ENCODE measurements around the gene DIAPH3. TPM values are rescaled to one million over a fixed set of nuclear protein-coding genes. Genes with fewer than 3 reads are reported as not detected.

The DIAPH3 gene
- total RNA-seq, 2 donors from 2014 or later = 23.6 to 25.7 TPM

GRCh38 chr13:60075850-60076249 lies 87.9 kb downstream of the DIAPH3 start:
- H3K36me3 ChIP-seq (ENCODE audit: control insufficient read depth, insufficient read depth, low read length) = peaks cover 45% of the 10 kb centered on the region
- no peak overlapping the region for H3K27ac Mint-ChIP-seq
- H3K27me3 ChIP-seq (ENCODE audit: control insufficient read depth, insufficient read depth, low read length, poor library complexity, severe bottlenecking) = no peaks in the 10 kb centered on the region
- H3K4me3 ChIP-seq (ENCODE audit: low read length) = no peak overlapping the region
- DNase-seq = no peak
- no peak overlapping the region for H3K4me3 Mint-ChIP-seq
- peaks cover 4% of the 10 kb centered on the region for H3K4me1 ChIP-seq (ENCODE audit: control insufficient read depth, insufficient read depth, low read length)
- no peaks in the 10 kb centered on the region for H3K27me3 Mint-ChIP-seq (ENCODE audit: insufficient read depth)
- peaks cover 9% of the 10 kb centered on the region for H3K4me1 Mint-ChIP-seq
- no peak overlapping the region for H3K27ac ChIP-seq (ENCODE audit: low read depth, low read length)
- TF ChIP-seq, protein P1, sequence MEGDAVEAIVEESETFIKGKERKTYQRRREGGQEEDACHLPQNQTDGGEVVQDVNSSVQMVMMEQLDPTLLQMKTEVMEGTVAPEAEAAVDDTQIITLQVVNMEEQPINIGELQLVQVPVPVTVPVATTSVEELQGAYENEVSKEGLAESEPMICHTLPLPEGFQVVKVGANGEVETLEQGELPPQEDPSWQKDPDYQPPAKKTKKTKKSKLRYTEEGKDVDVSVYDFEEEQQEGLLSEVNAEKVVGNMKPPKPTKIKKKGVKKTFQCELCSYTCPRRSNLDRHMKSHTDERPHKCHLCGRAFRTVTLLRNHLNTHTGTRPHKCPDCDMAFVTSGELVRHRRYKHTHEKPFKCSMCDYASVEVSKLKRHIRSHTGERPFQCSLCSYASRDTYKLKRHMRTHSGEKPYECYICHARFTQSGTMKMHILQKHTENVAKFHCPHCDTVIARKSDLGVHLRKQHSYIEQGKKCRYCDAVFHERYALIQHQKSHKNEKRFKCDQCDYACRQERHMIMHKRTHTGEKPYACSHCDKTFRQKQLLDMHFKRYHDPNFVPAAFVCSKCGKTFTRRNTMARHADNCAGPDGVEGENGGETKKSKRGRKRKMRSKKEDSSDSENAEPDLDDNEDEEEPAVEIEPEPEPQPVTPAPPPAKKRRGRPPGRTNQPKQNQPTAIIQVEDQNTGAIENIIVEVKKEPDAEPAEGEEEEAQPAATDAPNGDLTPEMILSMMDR (conservative IDR thresholded peaks at IDR 0.05) = no peak
- H3K9ac ChIP-seq (ENCODE audit: extremely low read depth, low read length, poor library complexity, severe bottlenecking) = no peak overlapping the region
- no peaks in the 10 kb centered on the region for H3K9me3 ChIP-seq (ENCODE audit: control insufficient read depth, low read length)
- 80 to 97% methylated on average over 2 of the region's 2 CpGs for WGBS, 2 experiments (ENCODE audit: insufficient coverage in 1 of 2, insufficient read length in 1 of 2)
- no peaks in the 10 kb centered on the region for H3K36me3 Mint-ChIP-seq (ENCODE audit: low read depth)
- no peaks in the 10 kb centered on the region for H3K9me3 Mint-ChIP-seq

- Histone ChIP-seq H3K27ac (ENCODE audit: low read depth, low read length) (no peak overlapping the region), H3K4me3 (ENCODE audit: low read length) (no peak overlapping the region), H3K9me3 (ENCODE audit: control insufficient read depth, low read length) (peaks cover 10% of the 10 kb centered on the region), H3K36me3 (ENCODE audit: control insufficient read depth, insufficient read depth, low read length) (peaks cover 57% of the 10 kb centered on the region), H3K27me3 (ENCODE audit: control insufficient read depth, insufficient read depth, low read length, poor library complexity, severe bottlenecking) (no peaks in the 10 kb centered on the region), H3K4me1 (ENCODE audit: control insufficient read depth, insufficient read depth, low read length) (peaks cover 4% of the 10 kb centered on the region), H3K9ac (ENCODE audit: extremely low read depth, low read length, poor library complexity, severe bottlenecking) (no peak overlapping the region)
- Mint-ChIP-seq H3K4me1 (peaks cover 9% of the 10 kb centered on the region), H3K27me3 (ENCODE audit: insufficient read depth) (no peaks in the 10 kb centered on the region), H3K4me3 (no peak overlapping the region), H3K27ac (no peak overlapping the region), H3K9me3 (peaks cover 8% of the 10 kb centered on the region), H3K36me3 (ENCODE audit: low read depth) (peaks cover 3% of the 10 kb centered on the region)
- WGBS, 2 experiments (ENCODE audit: insufficient coverage in 1 of 2, insufficient read length in 1 of 2) = 100% methylated on average over 2 of the region's 2 CpGs; no CpG with 5 or more reads in 1 of the 2 experiments
- no peak for DNase-seq
- TF ChIP-seq, protein P1 (conservative IDR thresholded peaks at IDR 0.05) = no peak
Observed at GRCh38 chr13:60074397-60074796, 89.3 kb downstream of the DIAPH3 start.

GRCh38 chr13:60066226-60066625 lies 97.5 kb downstream of the DIAPH3 start:
- TF ChIP-seq, protein P1 (conservative IDR thresholded peaks at IDR 0.05) = no peak

More at GRCh38 chr13:60066226-60066625, 97.5 kb downstream of the DIAPH3 start:
- Mint-ChIP-seq H3K27ac (no peak overlapping the region), H3K4me1 (peaks cover 8% of the 10 kb centered on the region), H3K4me3 (no peak overlapping the region), H3K36me3 (ENCODE audit: low read depth) (peaks cover 19% of the 10 kb centered on the region), H3K27me3 (ENCODE audit: insufficient read depth) (no peaks in the 10 kb centered on the region), H3K9me3 (peaks cover 17% of the 10 kb centered on the region)
- Histone ChIP-seq H3K9me3 (ENCODE audit: control insufficient read depth, low read length) (peaks cover 39% of the 10 kb centered on the region), H3K4me3 (ENCODE audit: low read length) (no peak overlapping the region), H3K27me3 (ENCODE audit: control insufficient read depth, insufficient read depth, low read length, poor library complexity, severe bottlenecking) (no peaks in the 10 kb centered on the region), H3K9ac (ENCODE audit: extremely low read depth, low read length, poor library complexity, severe bottlenecking) (no peak overlapping the region), H3K36me3 (ENCODE audit: control insufficient read depth, insufficient read depth, low read length) (peaks cover 92% of the 10 kb centered on the region), H3K27ac (ENCODE audit: low read depth, low read length) (no peak overlapping the region), H3K4me1 (ENCODE audit: control insufficient read depth, insufficient read depth, low read length) (no peaks in the 10 kb centered on the region)
- no peak for DNase-seq
- 100% methylated on average over 1 of the region's 1 CpG for WGBS, 2 experiments (ENCODE audit: insufficient coverage in 1 of 2, insufficient read length in 1 of 2)

Data from endodermal cell (in vitro differentiated cells).